Hypothalamus (tissue), 51 donors: Measurements from ENCODE around the gene PALLD.
"Not testable (repeated sequence)": the region's sequence is repeated elsewhere in the genome, so short reads cannot be mapped to it uniquely, and the experiment has no call there.

Experiments used
- DNase-seq, 51 donors: peaks; one replicate each; lab custom pipeline; 2025; lab: John Stamatoyannopoulos, UW

The PALLD gene

GRCh38 chr4:168691631-168692369 lies 194.9 kb downstream of the PALLD start:
- no peak for DNase-seq

DNA sequence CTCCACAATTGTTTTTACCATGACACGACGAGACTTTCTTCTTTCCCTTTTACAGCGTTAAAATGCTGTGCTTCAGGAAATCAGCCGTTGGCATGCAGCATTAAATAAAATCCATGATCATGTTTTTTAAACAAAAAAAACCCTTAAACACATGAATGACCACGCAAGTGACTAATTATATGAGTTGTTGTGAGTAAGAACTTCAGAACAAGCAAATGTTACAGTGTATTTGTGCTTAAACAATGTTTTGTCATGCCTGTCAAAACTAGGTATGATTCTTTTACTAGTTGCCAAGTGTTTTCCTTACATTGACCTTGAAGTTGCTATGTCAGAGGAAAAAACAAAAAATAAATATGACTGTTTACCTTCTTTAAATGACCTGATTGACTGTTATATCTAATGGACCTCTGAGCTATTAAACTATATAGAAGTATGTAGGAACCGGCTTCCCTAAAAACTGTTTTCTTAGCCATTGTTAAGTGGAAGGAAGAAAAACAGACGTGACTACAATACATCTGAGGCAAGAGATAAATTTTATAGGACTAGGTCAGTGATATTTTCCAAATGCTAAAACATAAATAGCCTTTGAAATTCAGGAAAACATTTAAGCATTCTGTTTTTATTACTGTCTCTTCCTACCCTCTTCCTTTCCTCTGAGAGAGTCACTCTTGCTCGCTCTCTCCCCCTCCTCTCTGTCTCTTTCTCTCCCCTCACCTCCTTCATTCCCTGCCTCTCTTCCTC lies 197.1 kb downstream of the PALLD start:
- DNase-seq, result no peak

- DNase-seq, result no peak
These were observed 197.8 kb downstream of the PALLD start for GRCh38 chr4:168694667-168695066.

DNA sequence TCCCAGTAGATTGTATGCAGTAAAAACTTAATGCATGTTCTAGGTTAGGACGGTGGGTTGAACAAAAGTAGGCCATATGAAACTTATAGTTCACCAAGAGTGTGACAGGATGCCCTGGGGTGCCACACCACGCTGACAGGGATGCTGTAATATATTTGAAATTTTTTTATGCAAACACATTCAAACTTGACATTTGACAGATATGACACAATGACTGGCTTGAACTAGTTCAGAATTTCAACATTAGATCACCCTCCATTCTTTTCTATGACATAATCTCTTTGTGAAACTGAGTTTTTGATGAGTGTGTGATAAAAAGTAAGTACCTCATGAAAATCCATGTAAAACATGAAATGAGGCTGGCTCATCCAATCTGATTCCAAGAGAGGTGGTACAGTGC lies 198.4 kb downstream of the PALLD start:
- DNase-seq, result no peak

DNA sequence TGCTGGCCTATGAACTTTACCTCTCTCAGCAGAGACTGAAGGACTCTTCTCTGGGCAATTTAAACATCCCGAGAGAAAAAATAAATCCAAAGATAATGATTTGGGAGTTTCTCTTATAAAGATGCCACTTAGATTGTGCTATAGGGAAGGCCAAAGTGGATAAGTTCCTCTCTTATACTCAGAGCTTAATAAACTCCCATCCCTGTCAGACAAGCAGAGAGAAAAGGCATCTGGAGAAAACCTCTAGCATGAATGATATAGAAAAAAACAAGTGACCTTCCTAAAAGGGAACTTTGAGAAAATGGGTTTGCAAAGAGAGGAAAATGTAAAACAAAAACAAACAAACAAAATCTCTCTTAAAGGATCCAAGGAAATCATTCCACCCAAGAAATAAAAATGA lies 199.4 kb downstream of the PALLD start:
- DNase-seq, result no peak

DNA sequence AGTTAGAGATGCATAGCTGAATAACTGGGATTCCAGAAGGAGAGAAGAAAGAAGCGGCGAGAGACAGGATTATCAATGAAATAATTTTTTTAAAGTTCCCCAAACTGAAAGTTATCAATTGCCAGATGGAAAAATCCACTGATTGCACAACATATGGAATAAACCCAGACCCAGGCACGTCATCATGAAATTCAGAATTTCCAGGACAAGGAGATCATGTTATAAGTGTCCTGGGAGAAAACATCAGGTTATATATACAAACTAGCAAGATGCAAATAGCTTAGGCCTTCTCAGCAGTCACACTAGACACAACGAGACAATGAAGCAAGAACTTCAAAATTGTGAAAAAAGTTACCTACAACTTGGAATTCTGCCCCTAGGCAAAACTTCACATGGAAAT lies 200.0 kb downstream of the PALLD start:
- DNase-seq, result no peak

GRCh38 chr4:168699224-168699878 lies 202.5 kb downstream of the PALLD start:
- DNase-seq, result no peak

GRCh38 chr4:168701061-168701460 lies 204.2 kb downstream of the PALLD start:
- no peak for DNase-seq

GRCh38 chr4:168702581-168703087 lies 205.8 kb downstream of the PALLD start:
- not testable (repeated sequence) for DNase-seq

DNA sequence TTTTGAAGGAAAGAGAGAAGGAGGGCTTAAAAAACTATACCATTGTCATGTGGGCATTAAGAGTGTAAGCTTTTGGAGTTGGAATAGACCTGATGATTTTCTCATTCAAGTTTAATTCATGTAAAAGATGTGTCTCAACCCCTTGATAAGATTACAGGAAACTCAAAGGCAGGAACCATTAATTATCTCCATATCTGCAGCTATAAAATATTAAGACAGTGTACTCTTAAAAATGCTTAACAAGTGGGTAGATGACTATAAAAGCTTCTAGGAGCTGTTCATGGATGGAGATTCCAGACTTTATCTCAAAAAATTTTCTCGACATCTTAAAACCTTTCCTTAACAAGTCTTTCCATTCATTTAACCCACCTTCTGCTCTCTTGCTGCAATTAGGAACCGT lies 208.3 kb downstream of the PALLD start:
- DNase-seq, result no peak

GRCh38 chr4:168707205-168707604 lies 210.4 kb downstream of the PALLD start:
- DNase-seq, result no peak

GRCh38 chr4:168708108-168708507 lies 211.3 kb downstream of the PALLD start:
- no peak for DNase-seq

DNA sequence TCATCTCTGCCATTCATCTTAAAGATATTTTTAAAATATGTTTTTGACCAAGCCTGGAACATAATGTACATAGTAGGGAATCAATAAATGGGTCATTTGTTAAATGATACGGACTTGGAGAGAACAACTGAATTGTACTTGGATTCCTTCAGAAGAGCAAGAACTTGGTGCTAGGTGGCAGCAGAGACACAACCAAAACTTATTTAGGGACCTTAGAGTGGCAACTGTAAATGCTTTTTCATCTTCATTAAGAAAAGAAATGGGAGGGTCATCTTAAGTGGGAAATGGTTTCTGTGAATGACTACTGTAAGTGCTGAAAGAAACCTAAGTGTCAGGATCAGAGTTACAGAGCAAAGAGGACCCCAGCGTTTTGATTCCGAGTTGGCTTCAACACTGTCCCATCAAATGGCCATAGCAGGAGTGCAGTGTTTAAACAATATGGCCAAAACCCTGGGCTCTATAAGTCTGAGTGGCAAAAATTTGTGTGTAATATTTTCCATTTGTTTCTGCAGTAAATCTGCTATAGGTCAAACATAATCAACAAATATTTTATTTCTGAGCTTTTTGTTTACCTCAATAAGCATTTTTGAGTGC lies 213.6 kb downstream of the PALLD start:
- DNase-seq, result peak in 10 of 51 donors; percentile 1 to 20 (median 5)

DNA sequence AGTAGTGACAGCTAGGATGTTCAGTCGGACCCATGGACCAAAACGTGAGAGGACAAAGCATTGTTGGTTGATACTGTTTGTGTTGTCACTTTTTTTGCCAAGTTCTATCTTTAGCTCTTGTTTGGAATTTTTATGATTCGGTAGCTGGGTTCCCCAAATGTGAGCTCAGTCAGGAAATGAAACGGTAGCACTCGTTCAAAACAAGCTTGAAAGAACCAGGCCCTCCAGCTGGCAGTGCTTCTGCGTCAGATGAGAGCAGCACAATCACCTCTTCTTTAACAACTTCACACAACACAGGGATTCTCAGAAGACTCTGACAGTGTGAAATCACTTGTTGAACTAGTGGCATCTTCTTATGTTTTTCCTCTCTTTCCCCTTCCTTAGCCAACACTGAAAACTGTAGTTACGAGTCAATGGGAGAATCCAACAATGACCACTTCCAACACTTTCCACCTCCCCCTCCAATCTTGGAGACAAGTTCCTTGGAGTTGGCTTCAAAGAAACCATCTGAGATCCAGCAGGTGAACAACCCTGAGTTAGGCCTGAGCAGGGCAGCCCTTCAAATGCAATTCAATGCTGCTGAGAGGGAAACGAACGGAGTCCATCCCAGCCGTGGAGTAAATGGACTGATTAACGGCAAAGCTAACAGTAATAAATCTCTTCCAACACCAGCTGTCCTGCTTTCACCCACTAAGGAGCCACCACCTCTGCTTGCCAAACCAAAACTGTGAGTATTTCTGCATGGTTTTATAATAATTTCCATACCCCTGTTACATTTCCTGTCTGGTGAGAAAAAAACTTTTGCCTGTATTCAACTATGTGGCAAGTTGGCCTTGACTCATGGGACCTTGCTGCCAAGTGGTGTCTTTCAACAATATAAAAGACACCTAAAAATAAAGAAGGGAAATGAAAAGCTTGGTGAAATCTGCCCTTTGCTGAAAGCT lies 214.6 kb downstream of the PALLD start:
- DNase-seq, result no peak

- no peak for DNase-seq
These were observed 215.6 kb downstream of the PALLD start for GRCh38 chr4:168712316-168712890.

DNA sequence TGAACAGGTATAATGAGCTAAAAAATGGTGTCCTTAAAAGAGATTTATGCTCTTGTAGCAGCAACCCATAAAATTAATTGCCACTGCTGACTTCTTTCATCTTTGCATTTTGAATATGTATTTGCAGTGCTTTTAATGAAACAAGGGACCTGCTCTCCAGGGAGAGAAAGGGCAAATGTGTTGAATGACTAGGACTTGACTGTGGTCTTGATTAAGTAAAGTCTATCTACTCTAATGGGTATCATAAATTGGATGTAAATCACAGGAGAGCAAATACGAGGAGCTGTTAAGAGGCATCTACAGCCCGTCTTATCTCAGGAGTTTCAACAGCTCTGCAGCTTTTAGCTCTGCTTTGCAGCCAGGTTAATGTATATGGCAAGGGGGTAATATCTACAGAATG lies 216.4 kb downstream of the PALLD start:
- DNase-seq, result no peak

- no peak for DNase-seq
These were observed 219.0 kb downstream of the PALLD start for GRCh38 chr4:168715896-168716295.

GRCh38 chr4:168716406-168717129 lies 219.7 kb downstream of the PALLD start:
- no peak for DNase-seq

DNA sequence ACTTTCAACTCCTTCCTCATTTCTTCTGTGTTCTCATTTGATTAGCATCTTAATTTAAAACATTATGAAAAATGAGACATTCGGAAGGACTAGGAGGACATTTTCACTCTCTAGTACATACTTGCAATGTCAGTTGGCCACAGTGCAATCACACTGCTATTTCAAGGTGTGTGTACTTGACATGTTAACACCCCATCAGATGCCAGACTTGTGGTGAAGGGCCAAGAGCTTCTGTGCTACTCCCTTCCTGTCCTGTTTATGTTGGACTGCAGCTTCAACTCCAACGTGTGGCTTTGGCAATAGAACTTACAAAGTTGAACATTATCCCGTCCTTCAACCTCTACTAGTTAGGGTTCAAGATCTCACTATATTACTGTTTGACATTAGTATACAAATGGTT lies 221.0 kb downstream of the PALLD start:
- no peak for DNase-seq
